ENCODE data around the gene DIRAS3.

DIRAS3 gene

GRCh38 chr1:68015971-68016370 is 34.5 kb downstream of the DIRAS3 start (continued):
- no peak for TF ChIP-seq ZNF843 (tag by site-specific recombination; IDR thresholded peaks at IDR 0.05)
- TF ChIP-seq ZNF747 (tag by site-specific recombination; IDR thresholded peaks at IDR 0.05), result no peak
- TF ChIP-seq ZBTB26 (tag by site-specific recombination; optimal IDR thresholded peaks at IDR 0.05), result no peak
- no peak for TF ChIP-seq ZFP3 (tag by site-specific recombination; IDR thresholded peaks at IDR 0.05; ENCODE audit: low read depth)
- no peak for TF ChIP-seq ZNF521 (tag by site-specific recombination; IDR thresholded peaks at IDR 0.05)
- TF ChIP-seq ZNF223 (tag by site-specific recombination; IDR thresholded peaks at IDR 0.05), result no peak
- TF ChIP-seq RBAK (tag by site-specific recombination; IDR thresholded peaks at IDR 0.05), result no peak
- no peak for TF ChIP-seq ZNF677 (tag by site-specific recombination; IDR thresholded peaks at IDR 0.05)
- no peak for TF ChIP-seq ZNF610 (tag by site-specific recombination; IDR thresholded peaks at IDR 0.05; ENCODE audit: borderline replicate concordance)
- no peak for TF ChIP-seq PATZ1 (tag by site-specific recombination; IDR thresholded peaks at IDR 0.05)
- no peak for TF ChIP-seq ZNF791 (tag by site-specific recombination; IDR thresholded peaks at IDR 0.05)

GRCh38 chr1:68015369-68015768 is 35.1 kb downstream of the DIRAS3 start:
- ChIA-PET CTCF (no interaction called here), POLR2A (no interaction called here)
- no peak for TF ChIP-seq ZNF302 (tag by site-specific recombination; IDR thresholded peaks at IDR 0.05; ENCODE audit: low read depth)
- no peak for TF ChIP-seq ZBTB44 (tag by site-specific recombination; IDR thresholded peaks at IDR 0.05)
- no peak for TF ChIP-seq ZNF391 (tag by site-specific recombination; IDR thresholded peaks at IDR 0.05; ENCODE audit: borderline replicate concordance, low read depth)
- TF ChIP-seq ZNF530 (tag by site-specific recombination; IDR thresholded peaks at IDR 0.05; ENCODE audit: low read depth), result no peak
- TF ChIP-seq HIC1 (tag by site-specific recombination; IDR thresholded peaks at IDR 0.05), result no peak
- no peak for TF ChIP-seq MZF1 (tag by site-specific recombination; IDR thresholded peaks at IDR 0.05; ENCODE audit: borderline replicate concordance)
- TF ChIP-seq ZBTB1 (tag by site-specific recombination; IDR thresholded peaks at IDR 0.05), result no peak
- TF ChIP-seq ZNF16 (tag by site-specific recombination; IDR thresholded peaks at IDR 0.05; ENCODE audit: low read depth), result no peak
- Histone ChIP-seq H3K36me3 (ENCODE audit: control insufficient read depth in 2 of 2, insufficient read depth in 1 of 2, low read length in 2 of 2) (no peaks in the 10 kb centered on the region), H3K4me1 (ENCODE audit: control insufficient read depth, insufficient read depth, low read length) (no peaks in the 10 kb centered on the region), H3K4me3 (ENCODE audit: low read depth, low read length) (no peak overlapping the region), H3K27ac (ENCODE audit: extremely low read depth, low read depth, low read length) (no peak overlapping the region), H3K9me3 (ENCODE audit: control insufficient read depth, insufficient read depth, low read depth, low read length) (no peaks in the 10 kb centered on the region)

All from HEK293 (cell line).